ENCODE results near the gene SLC50A1. TPM values are rescaled to one million over a fixed set of nuclear protein-coding genes. Genes with fewer than 3 reads are reported as not detected.

SLC50A1 gene
- total RNA-seq, 1 experiment from 2014 or later = 28.7 TPM

DNA sequence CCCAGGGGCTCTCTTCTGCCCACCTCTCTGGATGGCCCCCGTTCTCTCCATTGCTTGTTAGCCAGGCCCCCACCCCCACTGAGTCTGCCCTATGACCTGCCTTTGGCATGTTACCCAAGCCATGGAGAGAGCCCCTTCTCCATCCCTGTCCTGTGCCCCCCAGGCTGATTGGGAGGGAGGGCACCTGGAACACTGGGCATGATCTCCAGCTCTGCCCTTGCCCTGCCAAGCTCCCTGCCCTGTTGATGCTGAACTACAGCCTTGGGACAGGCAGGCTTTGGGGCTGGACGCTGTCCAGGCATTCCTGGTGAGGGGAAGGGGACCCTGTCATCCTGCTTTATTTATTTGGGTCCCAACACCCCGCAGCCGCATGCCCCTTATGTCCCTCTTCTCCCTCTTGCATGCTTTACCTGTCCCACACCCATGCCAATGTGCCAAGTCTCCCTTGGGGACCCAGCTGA lies 48.7 kb downstream of the SLC50A1 start:
- DNase-seq (ENCODE audit: low read depth) = peak; percentile 2

DNA sequence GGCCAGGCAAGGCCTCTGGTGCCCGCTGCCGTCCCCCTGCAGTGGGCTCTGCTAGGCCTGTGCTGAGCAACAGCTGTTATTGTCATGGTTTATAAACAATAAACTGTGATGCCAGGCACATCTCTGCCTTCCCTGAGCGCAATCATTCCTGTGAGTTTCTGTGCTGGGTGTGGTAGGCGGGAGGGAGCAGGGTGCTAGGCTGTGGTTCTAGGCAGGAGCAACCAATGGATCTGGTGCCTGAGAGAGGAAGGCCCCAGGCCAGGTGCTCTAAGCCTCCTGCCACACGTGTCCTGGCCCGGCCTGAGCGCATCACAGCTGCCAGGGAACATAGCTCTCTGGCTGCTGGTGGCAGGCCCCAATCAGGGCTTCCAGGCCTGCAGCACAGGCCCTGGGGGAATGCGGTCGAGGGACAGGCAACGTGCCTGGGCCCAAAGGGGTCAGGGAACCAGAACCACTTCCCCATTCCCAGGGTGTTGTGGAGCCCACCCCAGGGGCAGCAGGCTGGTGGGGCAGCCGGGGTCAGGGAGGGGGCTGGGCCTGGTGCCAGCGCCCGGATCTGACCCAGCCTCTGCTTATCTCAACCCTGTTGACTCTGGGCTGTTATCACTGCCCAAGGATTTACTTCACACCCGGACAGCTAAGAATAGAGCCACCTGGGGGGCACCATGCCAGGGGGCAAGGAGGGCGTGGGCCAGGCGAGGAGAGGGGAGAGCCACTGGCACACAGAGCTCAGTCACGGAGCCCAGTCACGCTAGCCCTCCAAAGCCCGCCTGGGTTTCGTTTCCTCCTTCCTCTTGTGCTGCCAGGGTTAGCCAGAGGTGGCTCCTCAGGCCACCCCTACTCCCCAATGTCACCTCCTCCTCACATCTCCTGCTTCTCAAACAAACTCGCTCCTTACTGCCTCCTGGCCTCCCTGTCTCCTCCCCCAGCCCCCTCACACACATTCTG lies 49.5 kb downstream of the SLC50A1 start:
- peak; percentile 30 for DNase-seq (ENCODE audit: low read depth)

DNA sequence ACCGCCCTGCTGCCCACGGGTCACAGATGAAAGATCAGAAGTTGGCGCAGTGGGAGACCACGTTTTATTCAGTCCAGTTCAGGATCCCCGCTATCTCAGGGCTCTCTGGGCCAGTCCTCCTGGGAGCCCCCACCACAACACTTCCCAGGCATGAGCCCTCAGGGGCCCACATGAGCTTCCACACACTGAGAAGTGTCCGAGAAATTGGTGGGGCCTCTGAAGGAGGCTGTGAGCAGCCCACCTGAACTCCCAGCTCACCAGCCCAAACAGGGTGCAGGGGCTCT lies 50.1 kb downstream of the SLC50A1 start:
- DNase-seq (ENCODE audit: low read depth) = no peak

DNA sequence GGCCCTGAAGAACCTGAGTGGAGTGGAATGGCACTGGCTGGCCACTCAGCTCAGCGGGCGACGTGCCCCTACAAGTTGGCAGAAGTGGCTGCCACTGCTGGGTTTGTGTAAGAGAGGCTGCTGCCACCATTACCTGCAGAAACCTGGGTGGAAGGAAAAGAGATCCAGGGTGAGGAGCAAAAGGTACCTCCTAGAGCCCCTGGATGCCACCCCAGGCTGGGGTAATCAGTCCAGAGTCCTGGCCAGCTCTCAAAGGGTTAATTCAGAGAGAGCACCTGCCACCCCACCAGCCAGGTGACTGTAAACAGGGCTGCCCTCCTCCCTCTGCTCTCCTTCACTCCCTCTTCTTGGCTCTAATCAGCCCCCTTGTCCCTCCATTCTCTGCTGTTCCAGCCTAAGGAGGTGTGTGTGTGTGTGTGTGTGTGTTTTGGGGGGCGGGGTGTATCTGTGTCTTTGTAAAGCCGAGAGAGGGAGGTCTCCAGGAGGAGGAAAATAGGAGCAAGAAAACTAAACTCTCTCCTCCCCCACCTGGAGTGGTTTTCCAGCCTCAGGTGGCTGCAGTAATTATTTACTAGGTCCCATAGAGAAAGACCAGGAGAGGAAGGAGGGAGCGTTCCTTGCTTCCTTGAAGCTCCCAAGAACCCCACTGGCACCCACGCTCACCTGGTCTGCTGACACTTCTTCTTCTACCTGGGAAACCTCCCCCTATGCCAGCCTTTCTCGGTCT lies 50.6 kb downstream of the SLC50A1 start:
- DNase-seq (ENCODE audit: low read depth) = no peak

DNA sequence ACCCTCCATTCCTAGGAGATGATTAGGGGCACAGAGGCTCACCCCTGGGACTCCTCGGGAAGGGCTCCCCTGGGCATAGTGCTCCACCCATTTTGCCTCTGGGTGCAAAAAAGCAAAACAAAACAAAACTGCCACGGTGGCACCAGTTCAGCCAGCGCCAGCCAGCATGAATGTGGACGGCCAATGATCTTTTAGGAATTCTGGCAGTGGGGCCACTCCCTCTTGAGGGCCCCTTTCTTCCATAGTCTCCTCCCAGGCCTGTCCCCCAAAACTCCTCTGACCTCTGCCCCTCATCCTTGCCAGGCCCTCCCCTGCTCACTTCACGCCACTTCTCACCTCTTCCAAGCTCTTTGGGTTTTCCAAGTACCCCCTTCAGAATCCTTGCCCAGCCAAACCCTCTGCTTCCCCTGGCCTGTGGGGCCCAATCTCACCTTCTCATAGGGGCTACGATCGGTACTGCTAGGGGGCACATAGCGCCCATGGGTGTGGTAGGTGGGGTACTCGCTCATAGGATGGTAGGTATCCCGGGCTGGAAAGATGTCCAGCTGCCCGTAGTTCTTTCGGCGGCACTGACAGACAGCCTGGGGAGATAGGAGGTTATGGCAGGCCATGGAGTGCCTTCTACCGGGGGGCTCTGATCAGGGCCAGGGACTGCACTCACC lies 51.3 kb downstream of the SLC50A1 start:
- DNase-seq (ENCODE audit: low read depth) = no peak

DNA sequence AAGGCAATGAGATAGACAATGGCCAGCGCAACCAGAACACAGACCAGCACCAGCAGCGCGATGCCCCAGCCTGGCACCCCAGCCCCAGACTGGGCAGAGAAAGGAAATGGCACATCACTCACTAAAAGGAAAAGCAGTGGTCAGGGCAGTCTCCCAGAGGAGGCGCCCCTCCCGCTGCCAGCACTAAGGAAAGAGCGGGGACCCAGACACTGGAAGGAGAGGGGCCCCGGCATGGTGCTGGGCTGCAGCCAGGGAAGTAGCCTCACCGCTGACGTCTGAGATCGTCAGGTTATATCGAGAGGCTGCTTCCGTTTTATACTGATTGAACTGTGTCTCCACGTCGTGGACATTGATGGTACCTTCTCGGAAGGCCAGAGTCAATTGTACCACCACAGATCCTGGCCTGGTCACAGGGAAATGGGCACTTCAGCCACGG lies 51.8 kb downstream of the SLC50A1 start:
- DNase-seq (ENCODE audit: low read depth) = no peak

DNA sequence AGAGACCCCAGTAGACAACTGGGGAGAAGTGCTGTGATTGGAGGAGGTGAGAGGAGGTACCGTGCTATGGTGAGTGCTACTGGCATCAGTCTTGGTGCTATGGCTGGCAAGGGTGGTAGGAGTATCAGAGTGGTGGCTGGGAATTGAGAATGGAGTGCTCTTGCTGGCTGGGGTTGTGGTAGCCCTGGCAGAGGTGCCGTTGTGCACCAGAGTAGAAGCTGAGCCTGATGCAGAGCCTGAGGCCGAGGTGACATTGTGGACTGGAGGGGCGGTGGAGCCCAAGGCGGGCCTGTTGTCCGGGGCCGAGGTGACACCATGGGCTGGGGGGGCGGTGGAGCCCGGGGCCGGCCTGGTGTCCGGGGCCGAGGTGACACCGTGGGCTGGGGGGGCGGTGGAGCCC lies 52.6 kb downstream of the SLC50A1 start:
- DNase-seq (ENCODE audit: low read depth) = no peak

Other genes starting within 250 kb of the SLC50A1 start
- gene PMVK, start 199.1 kb upstream of the SLC50A1 start, total RNA-seq (2014; rRNA removed; shearing (Covaris generic)) = 3.8 and 5.7 TPM in 2 replicates
- gene PBXIP1, start 179.8 kb upstream of the SLC50A1 start, total RNA-seq (2014; rRNA removed; shearing (Covaris generic)) = 10.5 and 10.9 TPM in 2 replicates
- gene PYGO2, start 174.1 kb upstream of the SLC50A1 start, total RNA-seq (2014; rRNA removed; shearing (Covaris generic)) = 21.8 and 24.3 TPM in 2 replicates
- 112 and 126 TPM in 2 replicates for gene SHC1, start 165.1 kb upstream of the SLC50A1 start, total RNA-seq (2014; rRNA removed; shearing (Covaris generic))
- 362 and 379 TPM in 2 replicates for gene CKS1B, start 161.2 kb upstream of the SLC50A1 start, total RNA-seq (2014; rRNA removed; shearing (Covaris generic))
- gene FLAD1, start 152.5 kb upstream of the SLC50A1 start, total RNA-seq (2014; rRNA removed; shearing (Covaris generic)) = 48.1 and 51.2 TPM in 2 replicates
- gene LENEP, start 142.3 kb upstream of the SLC50A1 start, total RNA-seq (2014; rRNA removed; shearing (Covaris generic)) = not detected in 2 replicates
- 11.7 and 14.8 TPM in 2 replicates for gene ZBTB7B, start 133.1 kb upstream of the SLC50A1 start, total RNA-seq (2014; rRNA removed; shearing (Covaris generic))
- gene DCST2, start 102.1 kb upstream of the SLC50A1 start, total RNA-seq (2014; rRNA removed; shearing (Covaris generic)) = not detected in 2 replicates
- gene DCST1, start 102.0 kb upstream of the SLC50A1 start, total RNA-seq (2014; rRNA removed; shearing (Covaris generic)) = not detected in 2 replicates
- 44.5 and 46.2 TPM in 2 replicates for gene ADAM15, start 84.5 kb upstream of the SLC50A1 start, total RNA-seq (2014; rRNA removed; shearing (Covaris generic))
- gene EFNA4, start 72.1 kb upstream of the SLC50A1 start, total RNA-seq (2014; rRNA removed; shearing (Covaris generic)) = 10.6 and 16.7 TPM in 2 replicates
- gene EFNA3, start 57.0 kb upstream of the SLC50A1 start, total RNA-seq (2014; rRNA removed; shearing (Covaris generic)) = 1.1 and 2.4 TPM in 2 replicates
- gene EFNA1, start 8.0 kb upstream of the SLC50A1 start, total RNA-seq (2014; rRNA removed; shearing (Covaris generic)) = 24.6 and 34.5 TPM in 2 replicates
- gene DPM3, start 4.7 kb downstream of the SLC50A1 start, total RNA-seq (2014; rRNA removed; shearing (Covaris generic)) = 5.0 and 66.4 TPM in 2 replicates
- 123 and 131 TPM in 2 replicates for gene KRTCAP2, start 37.5 kb downstream of the SLC50A1 start, total RNA-seq (2014; rRNA removed; shearing (Covaris generic))
- gene TRIM46, start 38.0 kb downstream of the SLC50A1 start, total RNA-seq (2014; rRNA removed; shearing (Covaris generic)) = 0.63 and 1.9 TPM in 2 replicates
- 2.9 and 3.2 TPM in 2 replicates for gene THBS3, start 72.0 kb downstream of the SLC50A1 start, total RNA-seq (2014; rRNA removed; shearing (Covaris generic))
- 81.3 and 96.7 TPM in 2 replicates for gene MTX1, start 72.8 kb downstream of the SLC50A1 start, total RNA-seq (2014; rRNA removed; shearing (Covaris generic))
- gene ENTREP3, start 119.6 kb downstream of the SLC50A1 start, total RNA-seq (2014; rRNA removed; shearing (Covaris generic)) = 1.6 and 2.7 TPM in 2 replicates
- gene SCAMP3, start 126.5 kb downstream of the SLC50A1 start, total RNA-seq (2014; rRNA removed; shearing (Covaris generic)) = 42.1 and 43.4 TPM in 2 replicates
- gene CLK2, start 137.7 kb downstream of the SLC50A1 start, total RNA-seq (2014; rRNA removed; shearing (Covaris generic)) = 11.5 and 15.1 TPM in 2 replicates
- gene HCN3, start 141.6 kb downstream of the SLC50A1 start, total RNA-seq (2014; rRNA removed; shearing (Covaris generic)) = 0.11 and 0.65 TPM in 2 replicates
- gene PKLR, start 165.6 kb downstream of the SLC50A1 start, total RNA-seq (2014; rRNA removed; shearing (Covaris generic)) = not detected in 2 replicates
- 219 and 227 TPM in 2 replicates for gene FDPS, start 173.0 kb downstream of the SLC50A1 start, total RNA-seq (2014; rRNA removed; shearing (Covaris generic))
- 17.1 and 18.6 TPM in 2 replicates for gene RUSC1, start 185.0 kb downstream of the SLC50A1 start, total RNA-seq (2014; rRNA removed; shearing (Covaris generic))

Data from Daoy (cell line).